ENCODE measurements around the gene LSAMP. TPM values are rescaled to one million over a fixed set of nuclear protein-coding genes. Genes with fewer than 3 reads are reported as not detected.

Gene LSAMP
- total and polyA plus RNA-seq, 2 donors (not counting 1 experiment from before 2014, with no cell fraction given) = not detected

GRCh38 chr3:115999001-115999585 lies 446.2 kb downstream of the LSAMP start:
- H3K27ac ChIP-seq (ENCODE audit: low read length in 2 of 2) = no peak overlapping the region
- no peak for DNase-seq
- no peak for ATAC-seq (ENCODE audit: low read depth)
- H3K4me3 ChIP-seq (ENCODE audit: control extremely low read depth in 1 of 5, extremely low read depth in 1 of 5, insufficient read depth in 1 of 5, low read depth in 2 of 5, low read length in 4 of 5) = no peak overlapping the region
- H4K20me1 ChIP-seq (ENCODE audit: control insufficient read depth, insufficient read depth, low read length, poor library complexity, severe bottlenecking) = no peaks in the 10 kb centered on the region
- CTCF ChIA-PET = no interaction called here
- no peak overlapping the region for H3K9ac ChIP-seq (ENCODE audit: low read length)
- H2AFZ ChIP-seq (ENCODE audit: insufficient read depth, low read depth, low read length, poor library complexity, severe bottlenecking) = no peak overlapping the region
- no CpG with 5 or more reads among the region's 5 CpGs for WGBS (ENCODE audit: insufficient coverage)
- H3K27me3 ChIP-seq (replicated peaks in 1 of 4; ENCODE audit: control extremely low read depth in 1 of 4, control insufficient read depth in 3 of 4, insufficient read depth in 4 of 4, low read length in 3 of 4) = no peaks in the 10 kb centered on the region
- H3K27ac Mint-ChIP-seq = no peak overlapping the region
- H3K4me1 Mint-ChIP-seq = no peaks in the 10 kb centered on the region
- H3K36me3 ChIP-seq (replicated peaks in 1 of 2; ENCODE audit: control extremely low read depth in 1 of 2, control insufficient read depth in 1 of 2, extremely low read depth in 1 of 2, insufficient read depth in 2 of 2, low read length in 1 of 2) = no peaks in the 10 kb centered on the region
- H3K27me3 Mint-ChIP-seq = no peaks in the 10 kb centered on the region
- TF ChIP-seq EZH2 (IDR thresholded peaks at IDR 0.05; ENCODE audit: borderline replicate concordance, insufficient read depth, low read depth, low read length, poor library complexity, severe bottlenecking) (no peak), CTCF (IDR thresholded peaks at IDR 0.05) (no peak)
- peaks cover 4% of the 10 kb centered on the region for H3K9me3 Mint-ChIP-seq (ENCODE audit: insufficient read depth)
- intact Hi-C loops (cut with micrococcal nuclease) = no loop called here
- POLR2A ChIA-PET = no interaction called here
- H3K4me1 ChIP-seq (ENCODE audit: control insufficient read depth in 2 of 2, insufficient read depth in 2 of 2, low read length in 2 of 2) = no peaks in the 10 kb centered on the region
- H3K9me3 ChIP-seq (ENCODE audit: control extremely low read depth in 1 of 3, control insufficient read depth in 2 of 3, insufficient read depth in 1 of 3, low read length in 2 of 3) = no peaks in the 10 kb centered on the region
- H3K4me3 Mint-ChIP-seq = no peak overlapping the region
- no peaks in the 10 kb centered on the region for H3K79me2 ChIP-seq (ENCODE audit: control insufficient read depth, insufficient read depth, low read length)
- no peak overlapping the region for H3K4me2 ChIP-seq (replicated peaks; ENCODE audit: low read depth, low read length, poor library complexity, severe bottlenecking)

GRCh38 chr3:115996420-115997108 lies 448.7 kb downstream of the LSAMP start:
- CTCF ChIA-PET = no interaction called here

More at GRCh38 chr3:115996420-115997108, 448.7 kb downstream of the LSAMP start:
- no peak overlapping the region for H3K9ac ChIP-seq (ENCODE audit: low read length)
- intact Hi-C loops (cut with micrococcal nuclease) = no loop called here
- H3K27ac ChIP-seq (ENCODE audit: low read length in 2 of 2) = no peak overlapping the region
- no peaks in the 10 kb centered on the region for H4K20me1 ChIP-seq (ENCODE audit: control insufficient read depth, insufficient read depth, low read length, poor library complexity, severe bottlenecking)
- no peaks in the 10 kb centered on the region for H3K9me3 ChIP-seq (ENCODE audit: control extremely low read depth in 1 of 3, control insufficient read depth in 2 of 3, insufficient read depth in 1 of 3, low read length in 2 of 3)
- no peaks in the 10 kb centered on the region for H3K36me3 ChIP-seq (replicated peaks in 1 of 2; ENCODE audit: control extremely low read depth in 1 of 2, control insufficient read depth in 1 of 2, extremely low read depth in 1 of 2, insufficient read depth in 2 of 2, low read length in 1 of 2)
- H3K4me1 ChIP-seq (ENCODE audit: control insufficient read depth in 2 of 2, insufficient read depth in 2 of 2, low read length in 2 of 2) = no peaks in the 10 kb centered on the region
- DNase-seq = no peak
- no peak overlapping the region for H2AFZ ChIP-seq (ENCODE audit: insufficient read depth, low read depth, low read length, poor library complexity, severe bottlenecking)
- 71% methylated on average over 3 of the region's 3 CpGs for WGBS (ENCODE audit: insufficient coverage)
- no peak overlapping the region for H3K4me3 Mint-ChIP-seq
- ATAC-seq (ENCODE audit: low read depth) = no peak
- TF ChIP-seq CTCF (IDR thresholded peaks at IDR 0.05) = no peak
- no peak for TF ChIP-seq EZH2 (IDR thresholded peaks at IDR 0.05; ENCODE audit: borderline replicate concordance, insufficient read depth, low read depth, low read length, poor library complexity, severe bottlenecking)
- H3K79me2 ChIP-seq (ENCODE audit: control insufficient read depth, insufficient read depth, low read length) = no peaks in the 10 kb centered on the region
- H3K27me3 ChIP-seq (replicated peaks in 1 of 4; ENCODE audit: control extremely low read depth in 1 of 4, control insufficient read depth in 3 of 4, insufficient read depth in 4 of 4, low read length in 3 of 4) = no peaks in the 10 kb centered on the region
- no peak overlapping the region for H3K4me2 ChIP-seq (replicated peaks; ENCODE audit: low read depth, low read length, poor library complexity, severe bottlenecking)
- H3K27ac Mint-ChIP-seq = no peak overlapping the region
- H3K9me3 Mint-ChIP-seq (ENCODE audit: insufficient read depth) = peaks cover 4% of the 10 kb centered on the region
- no peaks in the 10 kb centered on the region for H3K4me1 Mint-ChIP-seq
- no peak overlapping the region for H3K4me3 ChIP-seq (ENCODE audit: control extremely low read depth in 1 of 5, extremely low read depth in 1 of 5, insufficient read depth in 1 of 5, low read depth in 2 of 5, low read length in 4 of 5)
- no peaks in the 10 kb centered on the region for H3K27me3 Mint-ChIP-seq
- POLR2A ChIA-PET = no interaction called here
